Keratinocyte (primary cell): ENCODE results near the gene CPSF7. TPM values are rescaled to one million over a fixed set of nuclear protein-coding genes. Genes with fewer than 3 reads are reported as not detected.

Experiments
- DNase-seq: peaks from one replicate; pipeline ENCODE4 v3.0.0-alpha.2; 2011; ENCODE audit warnings: low read depth, missing footprints, low spot score
- FAIRE-seq: peaks from 2 replicates; lab custom pipeline; 2011; peaks lifted over from hg19 to GRCh38; lab: Jason Lieb, UNC
- H2AFZ ChIP-seq: 2 replicates; pipeline ENCODE4 v1.6.0; 2012; ENCODE audit warnings: low read length, control low read depth, inconsistent platforms; ENCODE audit not compliant: control insufficient read depth
- H3K27ac ChIP-seq: 2 replicates; pipeline ENCODE4 v1.5.1; 2011; ENCODE audit warnings: low read length; ENCODE audit not compliant: control insufficient read depth, insufficient read depth
- H3K27me3 ChIP-seq: 3 replicates; pipeline ENCODE4 v1.6.0; 2011; ENCODE audit warnings: low read length; ENCODE audit not compliant: control insufficient read depth, insufficient read depth; ENCODE audit errors: extremely low read depth
- H3K36me3 ChIP-seq, 2 experiments: 2 replicates in 1 of 2; 3 replicates in 1 of 2; pipeline ENCODE4 v1.5.1; 2011; ENCODE audit warnings: low read length in 2 of 2, mild to moderate bottlenecking in 1 of 2; ENCODE audit not compliant: control insufficient read depth in 2 of 2, insufficient read depth in 2 of 2; ENCODE audit errors: extremely low read depth in 1 of 2
- H3K4me1 ChIP-seq: 3 replicates; pipeline ENCODE4 v1.5.1; 2011; ENCODE audit warnings: low read length; ENCODE audit not compliant: control insufficient read depth, insufficient read depth; ENCODE audit errors: extremely low read depth
- H3K4me2 ChIP-seq: 3 replicates; pipeline ENCODE4 v1.6.0; 2011; ENCODE audit warnings: low read depth, low read length; ENCODE audit not compliant: control insufficient read depth, insufficient read depth; ENCODE audit errors: extremely low read depth
- H3K4me3 ChIP-seq, 3 experiments: fragments of 200-600 bp in 1 of 3; sonication (generic) in 1 of 3; 2 replicates in 2 of 3; 3 replicates in 1 of 3; pipeline ENCODE4 v1.5.1; 2011 to 2016; ENCODE audit warnings: low read length in 3 of 3, mild to moderate bottlenecking in 3 of 3, control low read depth in 2 of 3, inconsistent platforms in 1 of 3, low read depth in 1 of 3, mixed read lengths in 1 of 3, mixed run types in 1 of 3, moderate library complexity in 1 of 3; ENCODE audit not compliant: control insufficient read depth in 2 of 3, insufficient read depth in 2 of 3; ENCODE audit errors: extremely low read depth in 1 of 3
- H3K79me2 ChIP-seq: 2 replicates; pipeline ENCODE4 v1.6.0; 2012; ENCODE audit warnings: low read length; ENCODE audit not compliant: control insufficient read depth, insufficient read depth
- H3K9ac ChIP-seq: 3 replicates; pipeline ENCODE4 v1.6.0; 2011; ENCODE audit warnings: low read length; ENCODE audit not compliant: control insufficient read depth, insufficient read depth; ENCODE audit errors: extremely low read depth
- H3K9me1 ChIP-seq: 3 replicates; pipeline ENCODE4 v1.6.0; 2011; ENCODE audit warnings: low read length; ENCODE audit not compliant: control insufficient read depth, insufficient read depth; ENCODE audit errors: extremely low read depth
- H3K9me3 ChIP-seq: 2 replicates; pipeline ENCODE4 v1.5.1; 2012; ENCODE audit warnings: low read depth, low read length; ENCODE audit not compliant: control insufficient read depth
- H4K20me1 ChIP-seq: 3 replicates; pipeline ENCODE4 v1.6.0; 2011; ENCODE audit warnings: low read length; ENCODE audit not compliant: control insufficient read depth, insufficient read depth; ENCODE audit errors: extremely low read depth
- EZH2 ChIP-seq: IDR thresholded peaks from one replicate; pipeline ENCODE4 v1.6.1; 2012; ENCODE audit warnings: inconsistent platforms, mild to moderate bottlenecking, low read length, moderate library complexity
- dilution Hi-C: fragments of 300-500 bp; cut with MboI; formaldehyde crosslinking; loops from one replicate; pipeline ENCODE4 v1.7.0; 2020; ENCODE audit warnings: low sequenced_read_pairs; ENCODE audit not compliant: extremely low pct_ligation_motif_present
- polyA plus RNA-seq, 5 experiments: library from polyadenylated mRNA; depleted of rRNA in 3 of 5; stranded (reverse) in 3 of 5; stranded (forward) in 1 of 5; unstranded in 1 of 5; fragments of >200 nt; gene quantifications; 1 replicate in 1 of 5; 2 replicates in 3 of 5; 3 replicates in 1 of 5; pipeline versions ENCODE4 v1.2.1 to v1.2.3, GENCODE V29; 2011 to 2012; ENCODE audit warnings: missing spikeins in 2 of 5, low read depth in 1 of 5, low replicate concordance in 1 of 5
- TF ChIP-seq, protein P1 (sequence below), 3 experiments: IDR thresholded peaks in 1 of 3; conservative IDR thresholded peaks in 1 of 3; optimal IDR thresholded peaks in 1 of 3; 2 replicates in 2 of 3; 3 replicates in 1 of 3; pipeline versions ENCODE3 to v1.5.1; 2011; ENCODE audit warnings: low read length in 3 of 3, mild to moderate bottlenecking in 3 of 3, moderate library complexity in 2 of 3, control low read depth in 1 of 3, inconsistent platforms in 1 of 3; ENCODE audit not compliant: insufficient read depth in 2 of 3; ENCODE audit errors: extremely low read depth in 1 of 3

The CPSF7 gene
- polyA plus RNA-seq, 1 donor (not counting 4 experiments of a cell fraction or from before 2014, with no cell fraction given), result 34.5 TPM

GRCh38 chr11:61473370-61474012 lies 43.7 kb upstream of the CPSF7 start:
- no peak overlapping the region for H3K9ac ChIP-seq
- no peak overlapping the region for H2AFZ ChIP-seq
- dilution Hi-C loops, result no loop called here
- peak; percentile 55 for FAIRE-seq
- H3K9me1 ChIP-seq, result no peaks in the 10 kb centered on the region
- no peak overlapping the region for H3K27ac ChIP-seq
- H3K4me3 ChIP-seq, result no peak overlapping the region
- H3K27me3 ChIP-seq, result peaks cover 5% of the 10 kb centered on the region
- no peak overlapping the region for H3K4me2 ChIP-seq
- H4K20me1 ChIP-seq, result no peaks in the 10 kb centered on the region
- TF ChIP-seq, protein P1, sequence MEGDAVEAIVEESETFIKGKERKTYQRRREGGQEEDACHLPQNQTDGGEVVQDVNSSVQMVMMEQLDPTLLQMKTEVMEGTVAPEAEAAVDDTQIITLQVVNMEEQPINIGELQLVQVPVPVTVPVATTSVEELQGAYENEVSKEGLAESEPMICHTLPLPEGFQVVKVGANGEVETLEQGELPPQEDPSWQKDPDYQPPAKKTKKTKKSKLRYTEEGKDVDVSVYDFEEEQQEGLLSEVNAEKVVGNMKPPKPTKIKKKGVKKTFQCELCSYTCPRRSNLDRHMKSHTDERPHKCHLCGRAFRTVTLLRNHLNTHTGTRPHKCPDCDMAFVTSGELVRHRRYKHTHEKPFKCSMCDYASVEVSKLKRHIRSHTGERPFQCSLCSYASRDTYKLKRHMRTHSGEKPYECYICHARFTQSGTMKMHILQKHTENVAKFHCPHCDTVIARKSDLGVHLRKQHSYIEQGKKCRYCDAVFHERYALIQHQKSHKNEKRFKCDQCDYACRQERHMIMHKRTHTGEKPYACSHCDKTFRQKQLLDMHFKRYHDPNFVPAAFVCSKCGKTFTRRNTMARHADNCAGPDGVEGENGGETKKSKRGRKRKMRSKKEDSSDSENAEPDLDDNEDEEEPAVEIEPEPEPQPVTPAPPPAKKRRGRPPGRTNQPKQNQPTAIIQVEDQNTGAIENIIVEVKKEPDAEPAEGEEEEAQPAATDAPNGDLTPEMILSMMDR (optimal IDR thresholded peaks at IDR 0.05 in 1 of 3, IDR thresholded peaks at IDR 0.05 in 1 of 3, conservative IDR thresholded peaks at IDR 0.05 in 1 of 3; ENCODE audit: extremely low read depth in 1 of 3, insufficient read depth in 2 of 3, low read length in 3 of 3), result no peak
- TF ChIP-seq EZH2, result no peak
- peak; percentile 26 for DNase-seq
- peaks cover 0 to 2% of the 10 kb centered on the region in 2 experiments for H3K36me3 ChIP-seq
- H3K4me1 ChIP-seq, result peaks cover 10% of the 10 kb centered on the region
- no peaks in the 10 kb centered on the region for H3K9me3 ChIP-seq
- H3K79me2 ChIP-seq, result no peaks in the 10 kb centered on the region

GRCh38 chr11:61472868-61473267 lies 43.1 kb upstream of the CPSF7 start:
- Histone ChIP-seq H3K27ac (no peak overlapping the region), H3K9me1 (no peaks in the 10 kb centered on the region), H3K9me3 (no peaks in the 10 kb centered on the region), H4K20me1 (no peaks in the 10 kb centered on the region), H3K79me2 (no peaks in the 10 kb centered on the region), H2AFZ (no peak overlapping the region), H3K4me3 (no peak overlapping the region), H3K27me3 (peaks cover 5% of the 10 kb centered on the region), H3K4me1 (peaks cover 10% of the 10 kb centered on the region), H3K36me3 (peaks cover 0 to 2% of the 10 kb centered on the region in 2 experiments), H3K9ac (no peak overlapping the region), H3K4me2 (no peak overlapping the region)
- TF ChIP-seq, protein P1 (optimal IDR thresholded peaks at IDR 0.05 in 1 of 3, IDR thresholded peaks at IDR 0.05 in 1 of 3, conservative IDR thresholded peaks at IDR 0.05 in 1 of 3; ENCODE audit: extremely low read depth in 1 of 3, insufficient read depth in 2 of 3, low read length in 3 of 3), result no peak
- no peak for TF ChIP-seq EZH2
- FAIRE-seq, result no peak
- DNase-seq, result no peak
- dilution Hi-C loops, result no loop called here
